Ovary (tissue), 9 donors: ENCODE data around the gene MAFF. TPM values are rescaled to one million over a fixed set of nuclear protein-coding genes. Genes with fewer than 3 reads are reported as not detected.

Experiments
- DNase-seq, 5 donors: peaks; one replicate each; pipeline ENCODE4 v3.0.0-alpha.2; 2019 to 2020
- H3K27ac ChIP-seq, 2 donors: fragments of 200-600 bp; one replicate each; pipeline versions ENCODE4 v1.5.1 to v1.8.0; 2019 to 2022
- H3K27me3 ChIP-seq: fragments of 200-600 bp; one replicate; pipeline ENCODE4 v1.8.0; 2022
- H3K36me3 ChIP-seq: fragments of 200-600 bp; sonication (generic); one replicate; pipeline ENCODE4 v1.5.1; 2019
- H3K4me1 ChIP-seq: one replicate; pipeline ENCODE4 v1.8.1; 2013; ENCODE audit warnings: mild to moderate bottlenecking, moderate library complexity; ENCODE audit not compliant: insufficient read depth
- H3K4me3 ChIP-seq: fragments of 200-600 bp; sonication (generic); one replicate; pipeline ENCODE4 v1.5.1; 2017
- H3K9me3 ChIP-seq, 2 donors: fragments of 200-600 bp in 1 of 2; sonication (generic) in 1 of 2; one replicate each; pipeline versions ENCODE4 v1.5.1 to v1.8.1; 2013 to 2019; ENCODE audit warnings: mild to moderate bottlenecking in 1 of 2, moderate library complexity in 1 of 2
- CTCF ChIP-seq, 3 donors: fragments of 450-650 bp in 2 of 3; fragments of 200-600 bp in 1 of 3; IDR thresholded peaks; one replicate each; pipeline versions ENCODE4 v1.5.1 to v1.8.0; 2016 to 2022; ENCODE audit warnings: antibody characterized with exemption in 3 of 3, mild to moderate bottlenecking in 1 of 3
- EP300 ChIP-seq: sonication (generic); formaldehyde crosslinking; IDR thresholded peaks from one replicate; pipeline ENCODE4 v1.6.1; 2017; ENCODE audit warnings: antibody characterized with exemption
- POLR2A ChIP-seq: fragments of 450-650 bp; IDR thresholded peaks from one replicate; pipeline ENCODE4 v1.6.1; 2017; ENCODE audit warnings: antibody characterized with exemption, mild to moderate bottlenecking, moderate library complexity
- WGBS, 3 donors: extraction: QIAGEN DNeasy Blood & Tissue Kit in 1 of 3; methylation state at CpG; one replicate each; pipeline versions ENCODE4 v1.1.5 to v1.1.7; 2013 to 2017; 5-methylcytosine and 5-hydroxymethylcytosine counted together
- intact Hi-C, 4 donors: fragments of 100-400 bp; cut with DNase I; formaldehyde crosslinking; loops; one replicate each; pipeline versions ENCODE4 v1.11.0 to v1.15.1; 2022 to 2023
- polyA plus RNA-seq, 2 donors: library from polyadenylated mRNA; stranded (reverse); fragments of 200-250 nt in 1 of 2; fragments of 350-450 nt in 1 of 2; fragmentation: Illumina TruSeq in 1 of 2; extraction: RNeasy Lipid Tissue Mini Kit (QIAGEN cat#74804) in 1 of 2; gene quantifications; one replicate each; pipeline ENCODE4 v1.2.3, GENCODE V29; 2013 to 2014
- total RNA-seq, 7 donors: library from RNA; depleted of rRNA in 2 of 7; stranded (reverse); fragments of >200 nt in 2 of 7; fragmentation: NEBNext Ultra II Directional in 3 of 7; extraction: Animal tissue kit (Norgen Biotek cat#: 25700) in 3 of 7; gene quantifications; one replicate each; pipeline versions ENCODE4 v1.1.0 to v1.2.4, GENCODE V29; 2016 to 2023
- donor health status: DM: no; HTN: no; CAD: no; lungs with moderate emphysema.
- donor health status: DM: no; HTN: no; CAD: no.
- donor health status: Bipolar disorder and iron deficiency.
- donor health status: DM: yes; HTN: yes; CAD: no.
- donor health status: DM: no; HTN: no; CAD: no.
- donor health status: DM: yes; HTN: yes; CAD: no.

MAFF gene
- total and polyA plus RNA-seq, 9 donors, result 13.3 to 153 (median 19.4) TPM

- H3K9me3 ChIP-seq, result no peaks in the 10 kb centered on the region
- H3K27me3 ChIP-seq, result no peaks in the 10 kb centered on the region
- intact Hi-C loops, result loop anchor here in 1 of 4 donors (10.0 kb wide), 1 partner anchor 173 kb away; no protein-coding TSS in a partner anchor
- H3K4me1 ChIP-seq, result peaks cover 9% of the 10 kb centered on the region
- H3K4me3 ChIP-seq, result no peak overlapping the region
- DNase-seq, result no peak
- 95 to 99% (median 97%) methylated on average over 6 of the region's 6 CpGs for WGBS, 3 donors
- H3K27ac ChIP-seq, result no peak overlapping the region
- TF ChIP-seq CTCF (IDR thresholded peaks at IDR 0.05), result no peak
- no peaks in the 10 kb centered on the region for H3K36me3 ChIP-seq
Observed at GRCh38 chr22:38248280-38248679, 46.5 kb downstream of the MAFF start.

GRCh38 chr22:38249301-38249700 lies 47.5 kb downstream of the MAFF start:
- Histone ChIP-seq H3K9me3 (no peaks in the 10 kb centered on the region), H3K27me3 (no peaks in the 10 kb centered on the region), H3K36me3 (no peaks in the 10 kb centered on the region), H3K4me1 (peaks cover 6% of the 10 kb centered on the region), H3K4me3 (no peak overlapping the region), H3K27ac (no peak overlapping the region)
- intact Hi-C loops, result loop anchor here in 1 of 4 donors (10.0 kb wide), 1 partner anchor 174 kb away; no protein-coding TSS in a partner anchor
- WGBS, 3 donors, result 95 to 100% (median 99%) methylated on average over 3 of the region's 3 CpGs
- DNase-seq, result no peak
- TF ChIP-seq EP300, result no peak
- TF ChIP-seq CTCF (IDR thresholded peaks at IDR 0.05), result no peak
- TF ChIP-seq POLR2A, result no peak

GRCh38 chr22:38249803-38250642 lies 48.2 kb downstream of the MAFF start:
- no peak overlapping the region for H3K27ac ChIP-seq
- no peaks in the 10 kb centered on the region for H3K27me3 ChIP-seq
- no peak overlapping the region for H3K4me3 ChIP-seq
- no peaks in the 10 kb centered on the region for H3K36me3 ChIP-seq
- WGBS, 3 donors, result 89 to 96% (median 91%) methylated on average over 25 of the region's 25 CpGs
- no peaks in the 10 kb centered on the region for H3K9me3 ChIP-seq
- DNase-seq, result no peak
- peaks cover 6% of the 10 kb centered on the region for H3K4me1 ChIP-seq
- TF ChIP-seq EP300 (no peak), POLR2A (no peak), CTCF (IDR thresholded peaks at IDR 0.05) (no peak)
- intact Hi-C loops, result loop anchor here in 2 of 4 donors (10.0 kb wide), 2 partner anchors 45 to 175 kb away; partner anchors contain the start of gene MAFF (in 1 of the 2)

- intact Hi-C loops, result loop anchor here in 1 of 4 donors (10.0 kb wide), 1 partner anchor 46 kb away; the partner anchor contains the start of gene MAFF
- H3K4me3 ChIP-seq, result no peak overlapping the region
- TF ChIP-seq CTCF (IDR thresholded peaks at IDR 0.05) (no peak), EP300 (no peak), POLR2A (no peak)
- no peaks in the 10 kb centered on the region for H3K36me3 ChIP-seq
- no peak overlapping the region for H3K27ac ChIP-seq
- no peaks in the 10 kb centered on the region for H3K27me3 ChIP-seq
- H3K9me3 ChIP-seq, result no peaks in the 10 kb centered on the region
- peaks cover 6% of the 10 kb centered on the region for H3K4me1 ChIP-seq
- no peak for DNase-seq
- WGBS, 3 donors, result 56 to 62% (median 62%) methylated on average over 13 of the region's 13 CpGs
Observed at GRCh38 chr22:38250643-38251340, 49.0 kb downstream of the MAFF start.
